HFFc6 (cell line): ENCODE measurements around the gene CDH11. TPM values are rescaled to one million over a fixed set of nuclear protein-coding genes. Genes with fewer than 3 reads are reported as not detected.

Experiments
- DNase-seq: peaks from one replicate; pipeline ENCODE4 v3.0.0-alpha.2; 2018
- H3K27ac Mint-ChIP-seq: 2 replicates; pipeline ENCODE4 v1.8.0; 2020; ENCODE audit warnings: mild to moderate bottlenecking, mixed read lengths
- H3K27me3 Mint-ChIP-seq: 2 replicates; pipeline ENCODE4 v1.8.0; 2021; ENCODE audit warnings: mild to moderate bottlenecking, moderate library complexity, mixed read lengths; ENCODE audit not compliant: insufficient read depth
- H3K36me3 Mint-ChIP-seq: 2 replicates; pipeline ENCODE4 v1.8.0; 2021; ENCODE audit warnings: low read depth, mixed read lengths
- H3K4me1 Mint-ChIP-seq: 2 replicates; pipeline ENCODE4 v1.8.0; 2020; ENCODE audit warnings: low read depth, mixed read lengths
- H3K4me3 Mint-ChIP-seq: 2 replicates; pipeline ENCODE4 v1.8.0; 2020; ENCODE audit warnings: mild to moderate bottlenecking, moderate library complexity, mixed read lengths
- H3K9me3 Mint-ChIP-seq: 2 replicates; pipeline ENCODE4 v1.8.0; 2020; ENCODE audit warnings: mild to moderate bottlenecking, mixed read lengths
- long read RNA-seq: library from polyadenylated mRNA; unstranded; transcript quantifications from one replicate; pipeline ENCODE4 v2.0.0, GENCODE V29; 2019
- total RNA-seq, 6 experiments: library from RNA; stranded (reverse); fragmentation: NEBNext Ultra II Directional; extraction: Animal tissue kit (Norgen Biotek cat#: 25700); gene quantifications; 2 replicates in 1 of 6; 3 replicates in 5 of 6; pipeline ENCODE4 v1.2.3, GENCODE V29; 2021
- TF ChIP-seq, protein P1 (sequence below): fragments of 200-600 bp; sonication (generic); IDR thresholded peaks from 2 replicates; pipeline ENCODE4 v1.5.0; 2021; ENCODE audit warnings: antibody characterized with exemption, mild to moderate bottlenecking

Gene CDH11
- total RNA-seq = 100 to 1,000 TPM; 507 to 539 (median 527) TPM
- long read RNA-seq, full-length matches to known transcripts = 107 of 208 reads
- long read RNA-seq, partial matches to known transcripts = 46 of 208 reads
- long read RNA-seq, other reads (novel, unspliced or antisense) = 55 of 208 reads

DNA sequence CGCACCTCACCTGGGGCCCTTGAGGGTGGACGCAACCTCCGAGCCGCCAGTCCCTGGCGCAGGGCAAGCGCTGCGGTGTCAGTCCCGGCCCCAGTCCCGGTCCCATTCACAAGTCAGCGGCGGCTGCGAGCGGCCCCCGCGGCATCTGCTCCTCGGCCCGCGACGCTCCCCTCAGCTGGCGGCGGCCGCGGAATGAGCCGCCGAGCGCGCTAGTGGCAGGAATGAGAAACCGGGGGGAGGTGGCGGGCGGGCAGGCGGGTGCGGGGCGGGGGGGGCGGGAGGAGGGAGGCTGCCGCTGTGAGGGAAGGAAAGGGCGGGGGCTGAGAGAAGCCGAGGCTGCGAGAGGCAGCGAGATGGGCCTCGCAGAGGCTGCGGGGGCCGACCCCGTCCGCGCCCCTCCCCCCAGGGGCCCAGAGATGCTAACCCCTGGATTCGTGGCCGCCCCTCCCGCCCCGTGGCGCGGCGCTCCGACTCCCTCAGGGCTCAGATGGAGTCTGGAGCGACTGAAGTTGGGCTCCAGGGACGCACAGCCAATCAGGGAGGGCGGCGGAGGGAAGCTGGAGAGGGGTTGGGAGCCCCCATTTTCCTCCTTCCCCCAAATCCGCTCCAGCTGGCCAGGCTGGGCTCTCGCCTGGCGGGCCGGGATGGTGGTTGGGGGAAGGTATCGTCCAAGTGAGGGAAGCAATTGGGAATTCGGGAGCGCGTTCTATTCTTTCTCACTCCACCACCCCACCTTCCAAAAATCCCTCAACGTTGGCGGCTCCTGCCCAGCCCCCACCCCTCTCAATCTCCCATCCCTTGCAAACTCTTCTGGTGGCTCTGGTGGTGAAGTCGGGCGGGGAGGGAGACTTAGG lies at the start of gene CDH11:
Gene CDH11 (minus strand): TSS at position 194 of the 854 bp plus-strand sequence. CDS start 117,194 bp downstream, outside the sequence.
- TF ChIP-seq, protein P1, sequence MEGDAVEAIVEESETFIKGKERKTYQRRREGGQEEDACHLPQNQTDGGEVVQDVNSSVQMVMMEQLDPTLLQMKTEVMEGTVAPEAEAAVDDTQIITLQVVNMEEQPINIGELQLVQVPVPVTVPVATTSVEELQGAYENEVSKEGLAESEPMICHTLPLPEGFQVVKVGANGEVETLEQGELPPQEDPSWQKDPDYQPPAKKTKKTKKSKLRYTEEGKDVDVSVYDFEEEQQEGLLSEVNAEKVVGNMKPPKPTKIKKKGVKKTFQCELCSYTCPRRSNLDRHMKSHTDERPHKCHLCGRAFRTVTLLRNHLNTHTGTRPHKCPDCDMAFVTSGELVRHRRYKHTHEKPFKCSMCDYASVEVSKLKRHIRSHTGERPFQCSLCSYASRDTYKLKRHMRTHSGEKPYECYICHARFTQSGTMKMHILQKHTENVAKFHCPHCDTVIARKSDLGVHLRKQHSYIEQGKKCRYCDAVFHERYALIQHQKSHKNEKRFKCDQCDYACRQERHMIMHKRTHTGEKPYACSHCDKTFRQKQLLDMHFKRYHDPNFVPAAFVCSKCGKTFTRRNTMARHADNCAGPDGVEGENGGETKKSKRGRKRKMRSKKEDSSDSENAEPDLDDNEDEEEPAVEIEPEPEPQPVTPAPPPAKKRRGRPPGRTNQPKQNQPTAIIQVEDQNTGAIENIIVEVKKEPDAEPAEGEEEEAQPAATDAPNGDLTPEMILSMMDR = peak; percentile 77
- peak within 1 kb of the TSS; percentile 98 for H3K27ac Mint-ChIP-seq
- peaks cover 3% of the 10 kb centered on the region for H3K27me3 Mint-ChIP-seq
- peaks cover 35% of the 10 kb centered on the region for H3K36me3 Mint-ChIP-seq
- peak within 1 kb of the TSS; percentile 96 for H3K4me3 Mint-ChIP-seq
- peak; percentile 81 for DNase-seq
- no peaks in the 10 kb centered on the region for H3K9me3 Mint-ChIP-seq
- peaks cover 57% of the 10 kb centered on the region for H3K4me1 Mint-ChIP-seq

GRCh38 chr16:65154321-65154720 lies 32.5 kb upstream of the CDH11 start:
- no peak for DNase-seq
- no peak overlapping the region for H3K4me3 Mint-ChIP-seq
- H3K9me3 Mint-ChIP-seq = no peaks in the 10 kb centered on the region
- peaks cover 2% of the 10 kb centered on the region; the same call in 1 of the 2 replicates for H3K27me3 Mint-ChIP-seq
- TF ChIP-seq, protein P1 = no peak
- no peak overlapping the region for H3K27ac Mint-ChIP-seq
- no peaks in the 10 kb centered on the region for H3K4me1 Mint-ChIP-seq
- no peaks in the 10 kb centered on the region for H3K36me3 Mint-ChIP-seq

GRCh38 chr16:65153365-65154105 lies 31.7 kb upstream of the CDH11 start:
- Mint-ChIP-seq H3K4me1 (no peaks in the 10 kb centered on the region), H3K27ac (no peak overlapping the region), H3K27me3 (peaks cover 2% of the 10 kb centered on the region; the same call in 1 of the 2 replicates), H3K36me3 (no peaks in the 10 kb centered on the region), H3K9me3 (no peaks in the 10 kb centered on the region), H3K4me3 (no peak overlapping the region)
- no peak for DNase-seq
- TF ChIP-seq, protein P1 = no peak

- H3K36me3 Mint-ChIP-seq = no peaks in the 10 kb centered on the region
- no peaks in the 10 kb centered on the region for H3K9me3 Mint-ChIP-seq
- TF ChIP-seq, protein P1 = no peak
- no peak for DNase-seq
- H3K27me3 Mint-ChIP-seq = peaks cover 5% of the 10 kb centered on the region
- H3K4me3 Mint-ChIP-seq = no peak overlapping the region
- no peaks in the 10 kb centered on the region for H3K4me1 Mint-ChIP-seq
- H3K27ac Mint-ChIP-seq = no peak overlapping the region
These were observed 26.9 kb upstream of the CDH11 start for GRCh38 chr16:65148804-65149203.

DNA sequence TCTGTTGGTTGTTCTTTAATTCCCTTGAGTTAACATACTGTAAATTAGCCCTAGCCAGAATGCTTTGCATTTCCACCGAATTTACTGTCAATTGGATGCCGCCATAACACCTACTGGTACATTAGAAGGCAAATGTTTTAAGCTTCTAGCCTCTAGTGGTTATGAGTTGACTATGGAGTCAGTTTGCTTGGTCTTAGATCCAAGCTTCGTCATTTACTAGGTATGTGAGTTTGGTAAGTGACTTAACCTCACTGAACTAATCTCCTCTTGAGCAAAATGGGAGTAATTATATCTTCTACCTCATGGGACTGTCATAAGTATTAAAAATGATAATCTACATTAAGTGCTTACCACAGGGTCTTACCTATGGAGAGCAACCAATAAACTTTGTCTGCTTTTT lies 20.4 kb upstream of the CDH11 start:
- H3K27ac Mint-ChIP-seq = no peak overlapping the region
- peak; percentile 37 for DNase-seq
- H3K4me3 Mint-ChIP-seq = no peak overlapping the region
- peaks cover 13% of the 10 kb centered on the region for H3K4me1 Mint-ChIP-seq
- no peaks in the 10 kb centered on the region for H3K36me3 Mint-ChIP-seq
- TF ChIP-seq, protein P1 = no peak
- no peaks in the 10 kb centered on the region; the same call in 1 of the 2 replicates for H3K27me3 Mint-ChIP-seq
- no peaks in the 10 kb centered on the region for H3K9me3 Mint-ChIP-seq
